GM18858 (cell line): Measurements from ENCODE around the gene BCR.
"Not testable (repeated sequence)": the region's sequence is repeated elsewhere in the genome, so short reads cannot be mapped to it uniquely, and the experiment has no call there.

ENCODE experiments used
- ATAC-seq: cut with Tn5 transposase; IDR thresholded peaks from one replicate; pipeline ENCODE4 v1.9.1; 2021; ENCODE audit not compliant: unreplicated experiment

The BCR gene

GRCh38 chr22:23309261-23309660, 129.0 kb downstream of the BCR start:
- not testable (repeated sequence) for ATAC-seq

GRCh38 chr22:23310443-23311097, 130.3 kb downstream of the BCR start:
- not testable (repeated sequence) for ATAC-seq

- ATAC-seq, result not testable (repeated sequence)
Observed at GRCh38 chr22:23311635-23312420, 131.5 kb downstream of the BCR start.

DNA sequence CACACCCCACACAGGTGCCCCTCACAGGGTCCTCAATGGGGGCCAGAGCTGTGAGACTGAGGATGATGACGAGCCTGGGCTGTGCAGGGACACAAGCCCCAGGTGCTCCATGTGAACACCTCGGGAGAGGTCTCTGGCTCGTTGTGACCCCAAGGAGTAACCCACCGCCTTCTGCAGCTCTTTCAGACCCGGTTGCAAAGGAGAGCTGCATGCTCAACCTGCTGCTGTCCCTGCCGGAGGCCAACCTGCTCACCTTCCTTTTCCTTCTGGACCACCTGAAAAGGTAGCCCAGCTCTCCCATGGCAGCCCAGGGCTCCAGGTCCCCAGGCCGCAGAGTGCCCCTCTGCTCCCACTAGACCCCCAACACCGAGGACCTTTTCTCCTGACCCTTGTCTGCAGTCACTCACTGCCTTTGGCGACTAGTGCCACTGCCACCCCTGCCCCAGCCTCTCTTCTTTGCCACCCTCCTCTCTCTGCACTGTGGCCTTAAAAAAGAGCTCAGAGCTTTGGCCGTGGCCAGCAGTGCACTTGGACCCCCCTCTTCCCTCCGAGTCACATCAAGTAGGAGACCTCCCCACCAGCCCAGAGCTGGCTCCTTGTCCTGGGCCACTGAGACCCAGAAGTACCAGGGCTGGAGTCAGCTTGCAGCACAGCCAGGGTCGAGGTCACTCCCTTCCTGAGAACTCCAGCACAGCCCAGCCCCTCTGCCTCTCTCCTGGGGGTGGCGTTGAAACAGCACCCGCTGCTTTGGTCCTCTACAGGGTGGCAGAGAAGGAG, 133.7 kb downstream of the BCR start:
- no peak for ATAC-seq

DNA sequence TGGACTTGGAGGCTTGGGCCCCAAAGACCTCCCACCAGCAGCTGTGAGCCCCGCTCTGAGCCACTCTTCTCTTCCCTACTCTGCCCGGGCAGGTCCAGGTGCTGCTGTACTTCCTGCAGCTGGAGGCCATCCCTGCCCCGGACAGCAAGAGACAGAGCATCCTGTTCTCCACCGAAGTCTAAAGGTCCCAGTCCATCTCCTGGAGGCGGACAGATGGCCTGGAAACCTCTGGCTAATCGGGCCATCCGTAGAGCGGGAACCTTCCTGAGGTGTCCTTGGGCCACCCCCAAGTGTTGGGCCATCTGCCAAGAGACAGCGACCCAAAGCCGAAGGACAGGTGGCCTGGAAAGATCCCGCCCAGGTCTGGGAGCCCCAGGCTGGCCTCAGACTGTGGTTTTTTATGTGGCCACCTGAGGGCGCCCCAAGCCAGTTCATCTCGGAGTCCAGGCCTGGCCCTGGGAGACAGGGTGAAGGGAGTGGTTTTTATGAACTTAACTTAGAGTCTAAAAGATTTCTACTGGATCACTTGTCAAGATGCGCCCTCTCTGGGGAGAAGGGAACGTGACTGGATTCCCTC, 135.1 kb downstream of the BCR start:
- no peak for ATAC-seq

- not testable (repeated sequence) for ATAC-seq
Observed at GRCh38 chr22:23316596-23316995, 136.3 kb downstream of the BCR start.

GRCh38 chr22:23318316-23318715, 138.0 kb downstream of the BCR start:
- not testable (repeated sequence) for ATAC-seq

- ATAC-seq, result not testable (repeated sequence)
Observed at GRCh38 chr22:23322497-23323080, 142.3 kb downstream of the BCR start.

DNA sequence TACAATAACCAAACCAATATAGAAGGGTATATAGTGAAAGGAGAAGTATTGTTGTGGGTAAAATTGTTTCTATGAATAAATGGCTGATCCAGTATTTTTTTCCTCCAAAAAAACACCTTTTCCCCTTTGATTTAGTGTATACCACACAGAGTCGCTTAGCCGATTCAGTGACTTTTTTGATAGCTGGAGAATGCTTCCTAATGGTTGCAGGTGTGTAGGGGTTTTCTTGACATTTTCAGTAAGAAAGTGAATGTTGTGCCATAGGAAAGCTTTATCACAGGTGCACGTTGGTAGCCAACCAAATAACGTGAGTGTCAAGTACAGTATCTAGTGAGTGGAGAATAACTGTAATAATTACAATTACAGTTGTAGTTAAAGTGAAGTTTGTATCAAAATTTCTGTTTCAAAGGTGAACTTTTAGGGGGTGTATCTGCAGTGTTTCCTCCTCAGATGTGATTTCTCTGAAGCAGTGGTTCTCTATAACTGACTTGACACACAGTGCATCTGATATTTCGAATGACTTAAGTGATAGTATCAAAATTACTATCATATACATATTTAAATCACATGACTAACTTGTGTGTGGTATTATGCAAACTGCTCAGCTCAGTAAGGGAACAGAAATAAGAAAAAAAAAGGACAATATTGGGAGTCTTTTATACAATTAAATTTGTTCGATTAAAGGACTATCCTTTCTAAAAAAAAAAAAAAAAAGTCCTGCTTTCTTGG, 143.8 kb downstream of the BCR start:
- not testable (repeated sequence) for ATAC-seq

- ATAC-seq, result no peak
Observed at GRCh38 chr22:23325183-23325582, 144.9 kb downstream of the BCR start.

DNA sequence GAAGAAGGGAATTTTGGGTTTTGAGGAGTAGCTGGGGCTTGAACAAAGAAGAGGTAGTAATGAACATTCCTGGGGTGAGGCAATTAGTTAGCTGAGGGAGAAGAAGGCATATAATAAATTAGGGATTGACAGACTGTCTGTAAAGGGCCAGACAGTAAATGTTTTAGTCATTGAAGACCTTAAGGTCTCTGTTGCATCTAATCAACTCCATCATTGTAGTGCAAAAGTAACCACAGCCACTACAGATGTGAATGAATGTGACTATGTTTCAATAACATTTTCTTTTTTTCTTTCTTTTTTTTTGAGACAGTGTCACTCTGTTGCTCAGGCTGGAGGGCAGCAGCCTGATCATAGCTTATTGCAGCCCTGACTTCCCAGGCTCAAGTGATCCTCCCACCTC, 153.5 kb downstream of the BCR start:
- not testable (repeated sequence) for ATAC-seq

GRCh38 chr22:23337672-23338071, 157.4 kb downstream of the BCR start:
- ATAC-seq, result not testable (repeated sequence)

GRCh38 chr22:23341942-23342695, 161.8 kb downstream of the BCR start:
- not testable (repeated sequence) for ATAC-seq

GRCh38 chr22:23351321-23351720, 171.0 kb downstream of the BCR start:
- no peak for ATAC-seq

DNA sequence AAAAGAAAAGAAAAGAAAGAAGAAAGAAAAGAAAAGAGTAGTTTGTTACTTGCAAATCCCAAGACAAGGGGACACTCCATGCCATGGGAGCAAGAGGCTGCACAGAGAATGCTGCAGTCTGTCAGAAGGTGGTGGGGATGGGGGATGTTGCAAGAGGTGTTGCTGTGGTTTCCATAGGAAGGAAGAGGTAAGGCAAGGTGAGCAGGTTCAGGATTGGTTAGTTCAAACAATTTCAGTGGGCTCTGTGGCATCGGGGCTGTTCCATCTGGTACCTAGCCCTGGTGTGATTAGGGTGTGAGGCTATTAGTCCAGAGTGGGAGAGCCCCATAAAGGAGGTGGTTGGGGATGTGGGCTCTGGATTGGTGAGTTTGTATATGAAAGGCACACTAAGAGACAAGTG, 172.7 kb downstream of the BCR start:
- no peak for ATAC-seq

- ATAC-seq, result no peak
Observed at GRCh38 chr22:23353696-23354095, 173.4 kb downstream of the BCR start.

DNA sequence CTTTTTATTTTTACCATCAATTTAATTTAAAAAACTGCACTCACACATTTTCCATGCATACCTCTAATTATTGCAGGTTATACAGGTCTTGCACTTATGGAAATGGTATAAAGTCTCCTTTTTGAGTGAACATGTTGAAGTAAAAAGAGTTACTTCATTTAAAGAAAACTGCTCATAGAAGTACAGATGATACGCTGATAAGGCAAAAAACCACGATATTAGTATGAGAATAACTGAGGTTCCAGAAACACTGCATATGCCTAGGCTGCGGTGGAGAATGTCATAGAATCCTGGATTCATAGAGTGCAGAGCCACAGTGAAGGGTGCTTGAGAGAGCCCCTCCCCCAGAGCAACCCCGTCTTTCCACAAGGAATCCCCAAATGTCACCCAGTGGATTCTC, 175.8 kb downstream of the BCR start:
- ATAC-seq, result no peak

DNA sequence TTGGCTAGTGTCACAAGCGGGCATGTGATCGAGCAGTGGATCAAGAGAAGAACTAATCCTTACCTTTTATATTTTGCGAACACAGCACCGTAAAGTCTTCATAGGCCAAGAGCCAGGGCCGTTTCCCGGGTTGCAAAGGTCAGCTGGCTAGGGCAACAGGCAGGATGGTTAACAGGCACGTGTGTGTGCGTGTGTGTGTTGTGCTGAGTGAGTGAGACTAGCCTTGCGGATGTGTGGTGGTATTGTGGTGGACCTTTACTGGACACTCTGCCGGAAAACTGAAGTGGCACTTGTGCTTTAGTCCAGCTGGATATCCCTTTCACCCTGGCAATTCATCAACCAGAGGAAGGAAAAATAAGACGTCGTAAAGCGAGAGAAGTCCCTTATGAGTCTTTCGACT, 176.7 kb downstream of the BCR start:
- no peak for ATAC-seq

DNA sequence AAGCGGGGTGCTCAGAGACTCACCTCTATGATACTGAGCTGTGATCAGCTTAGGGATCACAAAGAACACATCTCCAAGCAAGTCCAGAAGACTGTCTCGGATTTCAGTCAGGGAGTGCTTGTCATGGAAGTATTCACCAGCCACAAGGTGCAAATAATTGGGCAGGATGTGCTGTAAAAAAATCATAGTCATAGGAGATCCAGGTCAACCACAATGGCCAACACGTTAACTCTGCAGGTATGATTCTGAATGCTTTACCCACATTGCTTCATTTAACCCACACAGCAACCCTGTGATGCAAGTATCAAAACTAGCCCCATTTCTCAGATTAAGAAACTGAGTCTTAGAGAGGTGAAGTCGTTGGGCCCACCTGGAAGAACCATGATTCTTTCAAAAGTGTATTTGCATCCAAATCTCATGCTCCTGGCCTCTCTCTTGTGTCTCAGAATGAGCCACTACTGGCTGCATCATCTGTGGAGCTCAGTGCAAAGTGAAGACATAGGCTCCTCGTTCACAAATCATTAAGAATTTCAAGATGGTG, 179.3 kb downstream of the BCR start:
- no peak for ATAC-seq
